H9 (cell line): ENCODE data around the gene TUFT1. TPM values are rescaled to one million over a fixed set of nuclear protein-coding genes. Genes with fewer than 3 reads are reported as not detected.

ENCODE experiments used
- DNase-seq: peaks from one replicate; pipeline ENCODE4 v3.0.0-alpha.2; 2017
- H2AFZ ChIP-seq: one replicate; pipeline ENCODE4 v1.6.1; 2013; ENCODE audit warnings: mild to moderate bottlenecking, low read length, control low read depth, moderate library complexity
- H2AK5ac ChIP-seq: 2 replicates; pipeline ENCODE4 v1.6.1; 2013; ENCODE audit warnings: low read length, control low read depth, mixed read lengths; ENCODE audit not compliant: insufficient read length
- H2BK120ac ChIP-seq: one replicate; pipeline ENCODE4 v1.6.1; 2013; ENCODE audit warnings: low read depth, mild to moderate bottlenecking, low read length, control low read depth, inconsistent platforms; ENCODE audit not compliant: poor library complexity, severe bottlenecking
- H2BK12ac ChIP-seq: 2 replicates; pipeline ENCODE4 v1.6.1; 2013; ENCODE audit warnings: low read length, control low read depth, mixed read lengths, low read depth; ENCODE audit not compliant: insufficient read length
- H2BK15ac ChIP-seq: 2 replicates; pipeline ENCODE4 v1.6.1; 2013; ENCODE audit warnings: low read depth, low read length, control low read depth
- H2BK20ac ChIP-seq: one replicate; pipeline ENCODE4 v1.6.1; 2013; ENCODE audit warnings: low read depth, mild to moderate bottlenecking, low read length, control low read depth, inconsistent platforms; ENCODE audit not compliant: poor library complexity, severe bottlenecking
- H2BK5ac ChIP-seq: 2 replicates; pipeline ENCODE4 v1.6.1; 2013; ENCODE audit warnings: low read length, control low read depth, mixed read lengths; ENCODE audit not compliant: insufficient read length
- H3K14ac ChIP-seq: 2 replicates; pipeline ENCODE4 v1.6.1; 2013; ENCODE audit warnings: low read length, control low read depth; ENCODE audit not compliant: insufficient read depth
- H3K18ac ChIP-seq: 2 replicates; pipeline ENCODE4 v1.6.1; 2013; ENCODE audit warnings: low read depth, mild to moderate bottlenecking, mixed read lengths, low read length, control low read depth; ENCODE audit not compliant: insufficient read length
- H3K23ac ChIP-seq: 2 replicates; pipeline ENCODE4 v1.6.1; 2013; ENCODE audit warnings: low read length, control low read depth, mixed read lengths, low read depth; ENCODE audit not compliant: insufficient read length
- H3K23me2 ChIP-seq: 2 replicates; pipeline ENCODE4 v1.6.1; 2013; ENCODE audit warnings: low read depth, mild to moderate bottlenecking, mixed read lengths, low read length, control low read depth; ENCODE audit not compliant: insufficient read length, poor library complexity, severe bottlenecking
- H3K27ac ChIP-seq: 2 replicates; pipeline ENCODE4 v1.5.1; 2013; ENCODE audit warnings: low read length, control low read depth, mixed read lengths, low read depth; ENCODE audit not compliant: insufficient read length
- H3K27me3 ChIP-seq: 2 replicates; pipeline ENCODE4 v1.6.1; 2013; ENCODE audit warnings: low read length, control low read depth, inconsistent platforms; ENCODE audit not compliant: insufficient read depth
- H3K4ac ChIP-seq: 2 replicates; pipeline ENCODE4 v1.6.1; 2013; ENCODE audit warnings: low read depth, mild to moderate bottlenecking, control low read depth, inconsistent platforms, low read length, moderate library complexity
- H3K4me1 ChIP-seq: 2 replicates; pipeline ENCODE4 v1.6.1; 2013; ENCODE audit warnings: low read length, control low read depth, inconsistent platforms; ENCODE audit not compliant: insufficient read depth
- H3K4me2 ChIP-seq: 2 replicates; pipeline ENCODE4 v1.6.1; 2013; ENCODE audit warnings: low read length, control low read depth, mixed read lengths; ENCODE audit not compliant: insufficient read length, insufficient read depth
- H3K56ac ChIP-seq: 2 replicates; pipeline ENCODE4 v1.6.1; 2013; ENCODE audit warnings: low read depth, mild to moderate bottlenecking, mixed read lengths, low read length, control low read depth; ENCODE audit not compliant: insufficient read length
- H3K79me1 ChIP-seq: 2 replicates; pipeline ENCODE4 v1.6.1; 2013; ENCODE audit warnings: low read depth, mild to moderate bottlenecking, moderate library complexity, low read length, control low read depth, inconsistent platforms; ENCODE audit not compliant: insufficient read depth, poor library complexity, severe bottlenecking
- H3K79me2 ChIP-seq: 2 replicates; pipeline ENCODE4 v1.6.1; 2013; ENCODE audit warnings: low read length, control low read depth, inconsistent platforms; ENCODE audit not compliant: insufficient read depth
- H3K9ac ChIP-seq: 2 replicates; pipeline ENCODE4 v1.6.1; 2013; ENCODE audit warnings: low read length, control low read depth, mixed read lengths; ENCODE audit not compliant: insufficient read length; ENCODE audit errors: extremely low read depth
- H3K9me3 ChIP-seq: one replicate; pipeline ENCODE4 v1.6.1; 2013; ENCODE audit warnings: low read depth, low read length, inconsistent platforms; ENCODE audit not compliant: control insufficient read depth
- H3T11ph ChIP-seq: one replicate; pipeline ENCODE4 v1.6.1; 2013; ENCODE audit warnings: mild to moderate bottlenecking, low read length, control low read depth, inconsistent platforms
- H4K20me1 ChIP-seq: one replicate; pipeline ENCODE4 v1.6.1; 2013; ENCODE audit not compliant: control insufficient read depth, insufficient read length, insufficient read depth
- H4K5ac ChIP-seq: 2 replicates; pipeline ENCODE4 v1.6.1; 2013; ENCODE audit warnings: low read depth, mild to moderate bottlenecking, mixed read lengths, low read length, control low read depth; ENCODE audit not compliant: insufficient read length
- H4K8ac ChIP-seq: replicated peaks from 2 replicates; pipeline ENCODE4 v1.6.1; 2013; ENCODE audit warnings: low read length, control low read depth, mixed read lengths, low read depth; ENCODE audit not compliant: insufficient read length
- H4K91ac ChIP-seq: 2 replicates; pipeline ENCODE4 v1.6.1; 2013; ENCODE audit warnings: low read depth, mild to moderate bottlenecking, moderate library complexity, mixed read lengths, low read length, control low read depth; ENCODE audit not compliant: insufficient read length
- H3K27ac Mint-ChIP-seq, 3 experiments: 2 replicates in 2 of 3; 3 replicates in 1 of 3; pipeline ENCODE4 v1.8.0; 2020 to 2021; ENCODE audit warnings: mixed read lengths in 3 of 3, mild to moderate bottlenecking in 1 of 3, moderate library complexity in 1 of 3
- H3K27me3 Mint-ChIP-seq: 2 replicates; pipeline ENCODE4 v1.8.0; 2021; ENCODE audit warnings: low read depth, mild to moderate bottlenecking, moderate library complexity, mixed read lengths
- H3K36me3 Mint-ChIP-seq, 3 experiments: 2 replicates in 2 of 3; 3 replicates in 1 of 3; pipeline ENCODE4 v1.8.0; 2020 to 2021; ENCODE audit warnings: low read depth in 3 of 3, mixed read lengths in 3 of 3; ENCODE audit not compliant: insufficient read depth in 1 of 3
- H3K4me1 Mint-ChIP-seq, 2 experiments: 2 replicates each; pipeline ENCODE4 v1.8.0; 2020; ENCODE audit warnings: mixed read lengths in 2 of 2
- H3K4me3 Mint-ChIP-seq, 2 experiments: 2 replicates in 1 of 2; 3 replicates in 1 of 2; pipeline ENCODE4 v1.8.0; 2020 to 2021; ENCODE audit warnings: mild to moderate bottlenecking in 2 of 2, mixed read lengths in 2 of 2, moderate library complexity in 1 of 2
- H3K9me3 Mint-ChIP-seq, 2 experiments: 2 replicates in 1 of 2; 3 replicates in 1 of 2; pipeline ENCODE4 v1.8.0; 2020; ENCODE audit warnings: mild to moderate bottlenecking in 2 of 2, mixed read lengths in 2 of 2, moderate library complexity in 1 of 2
- WGBS: extraction: QIAGEN DNeasy Blood & Tissue Kit; methylation state at CpG from one replicate; pipeline ENCODE4 v1.1.7; 2013; ENCODE audit warnings: missing lambda C conversion rate, low lambda C conversion rate, mixed read lengths; ENCODE audit not compliant: insufficient read length; ENCODE audit errors: extremely low coverage; 5-methylcytosine and 5-hydroxymethylcytosine counted together
- total RNA-seq: library from RNA; stranded (reverse); gene quantifications from 2 replicates; pipeline ENCODE4 v1.2.1, GENCODE V29; 2021
- TF ChIP-seq, protein P1 (sequence below): fragments of 200-600 bp; sonication (generic); conservative IDR thresholded peaks from 3 replicates; pipeline ENCODE4 v1.8.0; 2021; ENCODE audit warnings: antibody characterized with exemption, mild to moderate bottlenecking

Gene TUFT1
- total RNA-seq, 1 experiment from 2014 or later: 6.2 TPM

GRCh38 chr1:151541752-151542151 lies 1.6 kb downstream of the TUFT1 start:
- peak overlapping the region; percentile 59 for H3K4me2 ChIP-seq
- H3K9me3 Mint-ChIP-seq: no peaks in the 10 kb centered on the region

More at GRCh38 chr1:151541752-151542151, 1.6 kb downstream of the TUFT1 start:
- no peak overlapping the region for H4K91ac ChIP-seq
- H3T11ph ChIP-seq: no peak overlapping the region
- no peaks in the 10 kb centered on the region for H3K4me1 ChIP-seq
- no peak overlapping the region for H3K56ac ChIP-seq
- no peak overlapping the region for H3K27ac ChIP-seq
- no peak overlapping the region for H3K18ac ChIP-seq
- no peak overlapping the region for H2AK5ac ChIP-seq
- H4K8ac ChIP-seq: no peak overlapping the region
- Mint-ChIP-seq H3K4me1 (peaks cover 20 to 23% of the 10 kb centered on the region in 2 experiments), H3K27me3 (peaks cover 6% of the 10 kb centered on the region; the same call in 1 of the 2 replicates), H3K36me3 (peaks cover 2 to 24% (median 21%) of the 10 kb centered on the region in 3 experiments; a peak in 5 of 7 replicates), H3K4me3 (peak overlapping the region; percentile 94 to 99), H3K27ac (no peak overlapping the region)
- no peaks in the 10 kb centered on the region for H3K9me3 ChIP-seq
- H2BK15ac ChIP-seq: no peak overlapping the region
- H2BK120ac ChIP-seq: no peak overlapping the region
- H4K5ac ChIP-seq: no peak overlapping the region
- H3K79me2 ChIP-seq: peaks cover 4% of the 10 kb centered on the region; the same call in 1 of the 2 replicates
- H3K4ac ChIP-seq: no peak overlapping the region
- no peak overlapping the region for H3K9ac ChIP-seq
- no peak overlapping the region for H2BK20ac ChIP-seq
- H3K79me1 ChIP-seq: peaks cover 5% of the 10 kb centered on the region
- no peak overlapping the region for H2BK12ac ChIP-seq
- no peak overlapping the region for H2AFZ ChIP-seq
- peaks cover 12% of the 10 kb centered on the region for H3K23me2 ChIP-seq
- TF ChIP-seq, protein P1, sequence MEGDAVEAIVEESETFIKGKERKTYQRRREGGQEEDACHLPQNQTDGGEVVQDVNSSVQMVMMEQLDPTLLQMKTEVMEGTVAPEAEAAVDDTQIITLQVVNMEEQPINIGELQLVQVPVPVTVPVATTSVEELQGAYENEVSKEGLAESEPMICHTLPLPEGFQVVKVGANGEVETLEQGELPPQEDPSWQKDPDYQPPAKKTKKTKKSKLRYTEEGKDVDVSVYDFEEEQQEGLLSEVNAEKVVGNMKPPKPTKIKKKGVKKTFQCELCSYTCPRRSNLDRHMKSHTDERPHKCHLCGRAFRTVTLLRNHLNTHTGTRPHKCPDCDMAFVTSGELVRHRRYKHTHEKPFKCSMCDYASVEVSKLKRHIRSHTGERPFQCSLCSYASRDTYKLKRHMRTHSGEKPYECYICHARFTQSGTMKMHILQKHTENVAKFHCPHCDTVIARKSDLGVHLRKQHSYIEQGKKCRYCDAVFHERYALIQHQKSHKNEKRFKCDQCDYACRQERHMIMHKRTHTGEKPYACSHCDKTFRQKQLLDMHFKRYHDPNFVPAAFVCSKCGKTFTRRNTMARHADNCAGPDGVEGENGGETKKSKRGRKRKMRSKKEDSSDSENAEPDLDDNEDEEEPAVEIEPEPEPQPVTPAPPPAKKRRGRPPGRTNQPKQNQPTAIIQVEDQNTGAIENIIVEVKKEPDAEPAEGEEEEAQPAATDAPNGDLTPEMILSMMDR: no peak
- no peaks in the 10 kb centered on the region; the same call in 1 of the 2 replicates for H3K27me3 ChIP-seq
- H2BK5ac ChIP-seq: no peak overlapping the region
- H3K14ac ChIP-seq: no peak overlapping the region
- no peak for DNase-seq
- WGBS: no CpG with 5 or more reads among the region's 5 CpGs
- H4K20me1 ChIP-seq: no peaks in the 10 kb centered on the region
- no peak overlapping the region for H3K23ac ChIP-seq
